Measurements from ENCODE around the gene GPRC5B. TPM values are rescaled to one million over a fixed set of nuclear protein-coding genes. Genes with fewer than 3 reads are reported as not detected.
A peak's percentile ranks its signal among the peaks of the same experiment; 100 is the strongest.

Gene GPRC5B
- total and polyA plus RNA-seq, 2 donors (not counting 1 experiment from before 2014, with no cell fraction given), result 4.3 to 4.5 TPM

- Histone ChIP-seq H3K79me2 (ENCODE audit: control insufficient read depth, insufficient read depth, low read length) (no peaks in the 10 kb centered on the region), H3K36me3 (ENCODE audit: control insufficient read depth, insufficient read depth, low read length) (no peaks in the 10 kb centered on the region), H3K27ac (ENCODE audit: insufficient read depth, low read length) (no peak overlapping the region), H3K9ac (ENCODE audit: insufficient read depth, low read length) (no peak overlapping the region), H3K27me3 (ENCODE audit: control insufficient read depth, insufficient read depth, low read length) (no peaks in the 10 kb centered on the region), H3K4me1 (ENCODE audit: control insufficient read depth, extremely low read depth, insufficient read depth, low read length) (peaks cover 3% of the 10 kb centered on the region), H4K20me1 (ENCODE audit: control insufficient read depth, extremely low read depth, insufficient read depth, low read length) (no peaks in the 10 kb centered on the region), H3K4me3 (replicated peaks in 1 of 4; ENCODE audit: control extremely low read depth in 1 of 4, insufficient read depth in 1 of 4, low read depth in 3 of 4, low read length in 4 of 4) (no peak overlapping the region), H3K9me3 (ENCODE audit: control insufficient read depth, insufficient read depth, low read depth, low read length) (no peaks in the 10 kb centered on the region), H2AFZ (ENCODE audit: low read length) (no peak overlapping the region), H3K4me2 (ENCODE audit: extremely low read depth, insufficient read depth, low read length) (no peak overlapping the region)
- TF ChIP-seq EZH2 (IDR thresholded peaks at IDR 0.05; ENCODE audit: low read length, missing control alignments), result no peak
- TF ChIP-seq, protein P1, sequence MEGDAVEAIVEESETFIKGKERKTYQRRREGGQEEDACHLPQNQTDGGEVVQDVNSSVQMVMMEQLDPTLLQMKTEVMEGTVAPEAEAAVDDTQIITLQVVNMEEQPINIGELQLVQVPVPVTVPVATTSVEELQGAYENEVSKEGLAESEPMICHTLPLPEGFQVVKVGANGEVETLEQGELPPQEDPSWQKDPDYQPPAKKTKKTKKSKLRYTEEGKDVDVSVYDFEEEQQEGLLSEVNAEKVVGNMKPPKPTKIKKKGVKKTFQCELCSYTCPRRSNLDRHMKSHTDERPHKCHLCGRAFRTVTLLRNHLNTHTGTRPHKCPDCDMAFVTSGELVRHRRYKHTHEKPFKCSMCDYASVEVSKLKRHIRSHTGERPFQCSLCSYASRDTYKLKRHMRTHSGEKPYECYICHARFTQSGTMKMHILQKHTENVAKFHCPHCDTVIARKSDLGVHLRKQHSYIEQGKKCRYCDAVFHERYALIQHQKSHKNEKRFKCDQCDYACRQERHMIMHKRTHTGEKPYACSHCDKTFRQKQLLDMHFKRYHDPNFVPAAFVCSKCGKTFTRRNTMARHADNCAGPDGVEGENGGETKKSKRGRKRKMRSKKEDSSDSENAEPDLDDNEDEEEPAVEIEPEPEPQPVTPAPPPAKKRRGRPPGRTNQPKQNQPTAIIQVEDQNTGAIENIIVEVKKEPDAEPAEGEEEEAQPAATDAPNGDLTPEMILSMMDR (conservative IDR thresholded peaks at IDR 0.05 in 1 of 2, IDR thresholded peaks at IDR 0.05 in 1 of 2; ENCODE audit: low read depth in 1 of 2, low read length in 2 of 2), result no peak
- DNase-seq (ENCODE audit: low read depth in 2 of 2), result peak in 1 of 2 donors; percentile 20
Measured at GRCh38 chr16:19837331-19837980, 47.2 kb downstream of the GPRC5B start.

- Histone ChIP-seq H3K4me2 (ENCODE audit: extremely low read depth, insufficient read depth, low read length) (no peak overlapping the region), H3K79me2 (ENCODE audit: control insufficient read depth, insufficient read depth, low read length) (no peaks in the 10 kb centered on the region), H3K9me3 (ENCODE audit: control insufficient read depth, insufficient read depth, low read depth, low read length) (no peaks in the 10 kb centered on the region), H3K4me3 (replicated peaks in 1 of 4; ENCODE audit: control extremely low read depth in 1 of 4, insufficient read depth in 1 of 4, low read depth in 3 of 4, low read length in 4 of 4) (no peak overlapping the region), H3K4me1 (ENCODE audit: control insufficient read depth, extremely low read depth, insufficient read depth, low read length) (peaks cover 3% of the 10 kb centered on the region), H3K9ac (ENCODE audit: insufficient read depth, low read length) (no peak overlapping the region), H3K27ac (ENCODE audit: insufficient read depth, low read length) (no peak overlapping the region), H2AFZ (ENCODE audit: low read length) (no peak overlapping the region), H3K27me3 (ENCODE audit: control insufficient read depth, insufficient read depth, low read length) (no peaks in the 10 kb centered on the region), H4K20me1 (ENCODE audit: control insufficient read depth, extremely low read depth, insufficient read depth, low read length) (no peaks in the 10 kb centered on the region), H3K36me3 (ENCODE audit: control insufficient read depth, insufficient read depth, low read length) (no peaks in the 10 kb centered on the region)
- TF ChIP-seq, protein P1 (conservative IDR thresholded peaks at IDR 0.05 in 1 of 2, IDR thresholded peaks at IDR 0.05 in 1 of 2; ENCODE audit: low read depth in 1 of 2, low read length in 2 of 2), result no peak
- TF ChIP-seq EZH2 (IDR thresholded peaks at IDR 0.05; ENCODE audit: low read length, missing control alignments), result no peak
- DNase-seq (ENCODE audit: low read depth in 2 of 2), result peak; percentile 24 to 76
Measured at GRCh38 chr16:19835968-19836421, 48.7 kb downstream of the GPRC5B start.

- H3K36me3 ChIP-seq (ENCODE audit: control insufficient read depth, insufficient read depth, low read length), result no peaks in the 10 kb centered on the region
- no peak overlapping the region for H3K4me2 ChIP-seq (ENCODE audit: extremely low read depth, insufficient read depth, low read length)
- H2AFZ ChIP-seq (ENCODE audit: low read length), result no peak overlapping the region
- H3K4me3 ChIP-seq (replicated peaks in 1 of 4; ENCODE audit: control extremely low read depth in 1 of 4, insufficient read depth in 1 of 4, low read depth in 3 of 4, low read length in 4 of 4), result no peak overlapping the region
- H3K27me3 ChIP-seq (ENCODE audit: control insufficient read depth, insufficient read depth, low read length), result no peaks in the 10 kb centered on the region
- no peak overlapping the region for H3K9ac ChIP-seq (ENCODE audit: insufficient read depth, low read length)
- no peak overlapping the region for H3K27ac ChIP-seq (ENCODE audit: insufficient read depth, low read length)
- H3K9me3 ChIP-seq (ENCODE audit: control insufficient read depth, insufficient read depth, low read depth, low read length), result no peaks in the 10 kb centered on the region
- no peaks in the 10 kb centered on the region for H3K79me2 ChIP-seq (ENCODE audit: control insufficient read depth, insufficient read depth, low read length)
- TF ChIP-seq, protein P1 (conservative IDR thresholded peaks at IDR 0.05 in 1 of 2, IDR thresholded peaks at IDR 0.05 in 1 of 2; ENCODE audit: low read depth in 1 of 2, low read length in 2 of 2), result no peak
- TF ChIP-seq EZH2 (IDR thresholded peaks at IDR 0.05; ENCODE audit: low read length, missing control alignments), result no peak
- peaks cover 3% of the 10 kb centered on the region for H3K4me1 ChIP-seq (ENCODE audit: control insufficient read depth, extremely low read depth, insufficient read depth, low read length)
- DNase-seq (ENCODE audit: low read depth in 2 of 2), result no peak
- H4K20me1 ChIP-seq (ENCODE audit: control insufficient read depth, extremely low read depth, insufficient read depth, low read length), result no peaks in the 10 kb centered on the region
Measured at GRCh38 chr16:19835196-19835595, 49.5 kb downstream of the GPRC5B start.
